ENCODE results near the gene SMIM36. TPM values are rescaled to one million over a fixed set of nuclear protein-coding genes. Genes with fewer than 3 reads are reported as not detected.

Gene SMIM36
- total RNA-seq, 1 donor from 2014 or later = not detected

- TF ChIP-seq CTCF (IDR thresholded peaks at IDR 0.05) = no peak
- Histone ChIP-seq H3K36me3 (peaks cover 49% of the 10 kb centered on the region), H3K9me3 (no peaks in the 10 kb centered on the region), H3K27ac (no peak overlapping the region), H3K4me3 (no peak overlapping the region), H3K27me3 (ENCODE audit: low read depth) (no peaks in the 10 kb centered on the region), H3K4me1 (no peaks in the 10 kb centered on the region)
- intact Hi-C loops (cut with DNase I) = no loop called here
- DNase-seq (no peak), ATAC-seq (no peak)
Observed at GRCh38 chr17:55402374-55402773, 108.9 kb downstream of the SMIM36 start.

Other genes starting within 250 kb of the SMIM36 start
- 29.4 TPM for gene HLF, start 246.5 kb downstream of the SMIM36 start, total RNA-seq
- 23.1 TPM for gene MMD, start 89.6 kb downstream of the SMIM36 start, total RNA-seq
- 443 TPM for gene TMEM100, start 211.4 kb upstream of the SMIM36 start, total RNA-seq
- 28.1 TPM for gene PCTP, start 239.6 kb upstream of the SMIM36 start, total RNA-seq